Neural cell (in vitro differentiated cells): ENCODE results near the gene TRAPPC13.

Experiments
- CTCF ChIP-seq: fragments of 450-650 bp; IDR thresholded peaks from 2 replicates; pipeline ENCODE4 v1.5.1; 2014; ENCODE audit warnings: antibody characterized with exemption, mild to moderate bottlenecking, moderate library complexity; ENCODE audit not compliant: poor library complexity, severe bottlenecking
- EP300 ChIP-seq: fragments of 450-650 bp; conservative IDR thresholded peaks from 2 replicates; pipeline ENCODE4 v1.6.1; 2014; ENCODE audit warnings: antibody characterized with exemption, mild to moderate bottlenecking, moderate library complexity; ENCODE audit not compliant: poor library complexity, severe bottlenecking
- EZH2 ChIP-seq: fragments of 200-600, 300-800 bp; shearing (Covaris generic), sonication (generic); IDR thresholded peaks from 2 replicates; pipeline ENCODE4 v1.6.1; 2014; ENCODE audit warnings: antibody characterized with exemption, low read length, borderline replicate concordance, mild to moderate bottlenecking; ENCODE audit not compliant: insufficient read depth, poor library complexity, severe bottlenecking
- MXI1 ChIP-seq: fragments of 450-650 bp; conservative IDR thresholded peaks from 2 replicates; pipeline ENCODE4 v1.6.1; 2014; ENCODE audit warnings: antibody characterized with exemption, mild to moderate bottlenecking; ENCODE audit not compliant: poor library complexity, severe bottlenecking
- POLR2AphosphoS5 ChIP-seq: IDR thresholded peaks from 2 replicates; pipeline ENCODE4 v1.6.1; 2012
- RAD21 ChIP-seq: fragments of 450-650 bp; conservative IDR thresholded peaks from 2 replicates; pipeline ENCODE4 v1.6.1; 2014; ENCODE audit warnings: antibody characterized with exemption, mild to moderate bottlenecking, moderate library complexity
- SMC3 ChIP-seq: fragments of 450-650 bp; conservative IDR thresholded peaks from 2 replicates; pipeline ENCODE4 v1.6.1; 2014; ENCODE audit warnings: antibody characterized with exemption, mild to moderate bottlenecking, moderate library complexity; ENCODE audit not compliant: poor library complexity
- TAF1 ChIP-seq: IDR thresholded peaks from 2 replicates; pipeline ENCODE4 v1.6.1; 2012; ENCODE audit warnings: low read depth

GRCh38 chr5:65625743-65626142 lies 916 bp downstream of the TRAPPC13 start:
- TF ChIP-seq CTCF (no peak), EP300 (no peak), MXI1 (no peak), POLR2AphosphoS5 (no peak), RAD21 (no peak), SMC3 (no peak), EZH2 (no peak), TAF1 (no peak)
